B cell (primary cell): Measurements from ENCODE around the gene CPT1A. TPM values are rescaled to one million over a fixed set of nuclear protein-coding genes. Genes with fewer than 3 reads are reported as not detected.

Experiments
- ATAC-seq: fragments of 200-7000 bp; cut with Tn5 transposase; one replicate; pipeline ENCODE4 v1.10.0; 2021; ENCODE audit warnings: low read depth, mild to moderate bottlenecking, moderate number of reproducible peaks, moderate library complexity
- CTCF ChIA-PET: fragments of 350-600 bp; sonication (Branson Sonifier 250); formaldehyde crosslinking; loops from one replicate; lab custom pipeline; 2021; ENCODE audit warnings: antibody characterized with exemption, inconsistent platforms; lab: Charles Lee
- POLR2A ChIA-PET: fragments of 350-600 bp; sonication (Branson Sonifier 250); formaldehyde crosslinking; loops from one replicate; lab custom pipeline; 2021; ENCODE audit warnings: antibody characterized with exemption; lab: Charles Lee
- DNase-seq: peaks from one replicate; pipeline ENCODE4 v3.0.0; 2013
- H2AFZ ChIP-seq: 2 replicates; pipeline ENCODE4 v1.6.1; 2012; ENCODE audit warnings: mild to moderate bottlenecking, low read depth, low read length; ENCODE audit not compliant: insufficient read depth, poor library complexity, severe bottlenecking
- H3K27ac ChIP-seq, 2 donors: 1 replicate in 1 of 2; 2 replicates in 1 of 2; pipeline ENCODE4 v1.5.1; 2012 to 2013; ENCODE audit warnings: low read length in 2 of 2, mild to moderate bottlenecking in 2 of 2, moderate library complexity in 1 of 2
- H3K27me3 ChIP-seq, 4 experiments: fragments of 200-600 bp in 1 of 4; sonication (generic) in 1 of 4; replicated peaks in 1 of 4; 1 replicate in 2 of 4; 2 replicates in 2 of 4; pipeline versions ENCODE4 v1.6.1 to v1.7.0; 2013 to 2016; ENCODE audit warnings: low read length in 3 of 4, mild to moderate bottlenecking in 2 of 4, mixed read lengths in 1 of 4, moderate library complexity in 1 of 4; ENCODE audit not compliant: insufficient read depth in 4 of 4, control insufficient read depth in 3 of 4; ENCODE audit errors: control extremely low read depth in 1 of 4
- H3K36me3 ChIP-seq, 2 experiments: replicated peaks in 1 of 2; 1 replicate in 1 of 2; 2 replicates in 1 of 2; pipeline versions ENCODE4 v1.6.1 to v1.7.1; 2013; ENCODE audit warnings: low read length in 1 of 2; ENCODE audit not compliant: insufficient read depth in 2 of 2, control insufficient read depth in 1 of 2; ENCODE audit errors: control extremely low read depth in 1 of 2, extremely low read depth in 1 of 2
- H3K4me1 ChIP-seq, 2 donors: fragments of 200-600 bp in 1 of 2; sonication (generic) in 1 of 2; 1 replicate in 1 of 2; 2 replicates in 1 of 2; pipeline versions ENCODE4 v1.5.1 to v1.6.1; 2013 to 2017; ENCODE audit warnings: low read length in 2 of 2; ENCODE audit not compliant: control insufficient read depth in 2 of 2, insufficient read depth in 2 of 2
- H3K4me2 ChIP-seq: replicated peaks from 2 replicates; pipeline ENCODE3; 2012; ENCODE audit warnings: mild to moderate bottlenecking, low read depth, low read length; ENCODE audit not compliant: poor library complexity, severe bottlenecking
- H3K4me3 ChIP-seq, 5 experiments: fragments of 200-600 bp in 1 of 5; sonication (generic) in 1 of 5; 1 replicate in 3 of 5; 2 replicates in 2 of 5; pipeline versions ENCODE4 v1.5.1 to v1.7.0; 2011 to 2016; ENCODE audit warnings: low read length in 4 of 5, mild to moderate bottlenecking in 4 of 5, low read depth in 2 of 5, control low read depth in 1 of 5, moderate library complexity in 1 of 5; ENCODE audit not compliant: insufficient read depth in 1 of 5; ENCODE audit errors: control extremely low read depth in 1 of 5, extremely low read depth in 1 of 5
- H3K79me2 ChIP-seq: fragments of 200-600 bp; sonication (generic); one replicate; pipeline ENCODE4 v1.6.0; 2016; ENCODE audit warnings: low read length; ENCODE audit not compliant: control insufficient read depth, insufficient read depth
- H3K9ac ChIP-seq: fragments of 200-600 bp; sonication (generic); 2 replicates; pipeline ENCODE4 v1.6.1; 2017; ENCODE audit warnings: mild to moderate bottlenecking, low read length, moderate library complexity
- H3K9me3 ChIP-seq, 3 donors: one replicate each; pipeline versions ENCODE4 v1.6.1 to v1.7.1; 2013; ENCODE audit warnings: low read length in 2 of 3; ENCODE audit not compliant: control insufficient read depth in 2 of 3, insufficient read depth in 1 of 3; ENCODE audit errors: control extremely low read depth in 1 of 3
- H4K20me1 ChIP-seq: 2 replicates; pipeline ENCODE4 v1.6.0; 2012; ENCODE audit warnings: mild to moderate bottlenecking, low read length; ENCODE audit not compliant: insufficient read depth, control insufficient read depth, poor library complexity, severe bottlenecking
- H3K27ac Mint-ChIP-seq: one replicate; pipeline ENCODE4 v1.8.0; 2021; ENCODE audit warnings: mixed read lengths
- H3K27me3 Mint-ChIP-seq: one replicate; pipeline ENCODE4 v1.8.0; 2021; ENCODE audit warnings: mixed read lengths
- H3K4me1 Mint-ChIP-seq: one replicate; pipeline ENCODE4 v1.8.0; 2021; ENCODE audit warnings: mixed read lengths
- H3K4me3 Mint-ChIP-seq: one replicate; pipeline ENCODE4 v1.8.0; 2021; ENCODE audit warnings: mixed read lengths
- H3K9me3 Mint-ChIP-seq: one replicate; pipeline ENCODE4 v1.8.0; 2022; ENCODE audit warnings: mixed read lengths; ENCODE audit not compliant: insufficient read depth
- CTCF ChIP-seq: fragments of 200-600 bp; IDR thresholded peaks from one replicate; pipeline ENCODE4 v1.8.0; 2022; ENCODE audit warnings: antibody characterized with exemption, mild to moderate bottlenecking
- EZH2 ChIP-seq: IDR thresholded peaks from 2 replicates; pipeline ENCODE4 v1.6.1; 2012; ENCODE audit warnings: borderline replicate concordance, low read depth, mild to moderate bottlenecking, moderate library complexity, low read length; ENCODE audit not compliant: insufficient read depth, poor library complexity, severe bottlenecking
- WGBS: methylation state at CpG from one replicate; pipeline ENCODE4 v1.1.5; 2013; ENCODE audit warnings: missing lambda C conversion rate; ENCODE audit not compliant: insufficient coverage; 5-methylcytosine and 5-hydroxymethylcytosine counted together
- intact Hi-C: fragments of 100-400 bp; cut with micrococcal nuclease; formaldehyde crosslinking; loops from one replicate; pipeline ENCODE4 v1.10.0; 2022
- polyA plus RNA-seq: library from polyadenylated mRNA; depleted of rRNA; stranded (reverse); fragments of >200 nt; gene quantifications from 2 replicates; pipeline ENCODE4 v1.2.3, GENCODE V29; 2012
- total RNA-seq, 2 donors: library from RNA; stranded (reverse); fragments of 120-200 nt in 1 of 2; gene quantifications; 1 replicate in 1 of 2; 2 replicates in 1 of 2; pipeline versions ENCODE4 v1.2.3 to v1.2.4, GENCODE V29; 2013 to 2022

Gene CPT1A
- total and polyA plus RNA-seq, 2 donors (not counting 1 experiment from before 2014, with no cell fraction given): 15.6 to 40.8 TPM

GRCh38 chr11:68753300-68753699 is 88.4 kb downstream of the CPT1A start:
- DNase-seq (no peak), ATAC-seq (no peak)
- no peak overlapping the region for H3K9ac ChIP-seq
- H3K27ac ChIP-seq: no peak overlapping the region
- intact Hi-C loops: loop anchor here (10.0 kb wide), 1 partner anchor 1522 kb away; the partner anchor contains the start of gene PPFIA1
- POLR2A ChIA-PET: no interaction called here
- WGBS: 74% methylated on average over 9 of the region's 9 CpGs
- no peaks in the 10 kb centered on the region for H3K79me2 ChIP-seq
- no peak overlapping the region for H3K4me3 ChIP-seq
- H4K20me1 ChIP-seq: no peaks in the 10 kb centered on the region
- H3K36me3 ChIP-seq: peaks cover 0 to 5% of the 10 kb centered on the region in 2 experiments
- Mint-ChIP-seq H3K27ac (no peak overlapping the region), H3K4me3 (peak overlapping the region; percentile 26), H3K4me1 (peaks cover 12% of the 10 kb centered on the region), H3K9me3 (no peaks in the 10 kb centered on the region), H3K27me3 (no peaks in the 10 kb centered on the region)
- CTCF ChIA-PET: interaction anchor here (1.4 kb wide), 1 partner anchor 91 kb away, joined by 10 read pairs; no protein-coding TSS in a partner anchor
- peaks cover 3 to 11% of the 10 kb centered on the region in 2 donors for H3K4me1 ChIP-seq
- H3K4me2 ChIP-seq: no peak overlapping the region
- H3K27me3 ChIP-seq: no peaks in the 10 kb centered on the region
- TF ChIP-seq CTCF: no peak
- no peaks in the 10 kb centered on the region for H3K9me3 ChIP-seq
- H2AFZ ChIP-seq: no peak overlapping the region

- TF ChIP-seq EZH2 (no peak), CTCF (no peak)
- Mint-ChIP-seq H3K4me3 (peak within 1 kb of the TSS; percentile 83), H3K27ac (peak within 1 kb of the TSS; percentile 50), H3K9me3 (no peaks in the 10 kb centered on the region), H3K4me1 (peaks cover 12% of the 10 kb centered on the region), H3K27me3 (no peaks in the 10 kb centered on the region)
- DNase-seq: peak; percentile 91
- Histone ChIP-seq H2AFZ (peak within 1 kb of the TSS; percentile 80), H4K20me1 (no peaks in the 10 kb centered on the region), H3K4me1 (peaks cover 3 to 11% of the 10 kb centered on the region in 2 donors), H3K27me3 (no peaks in the 10 kb centered on the region), H3K79me2 (no peaks in the 10 kb centered on the region), H3K36me3 (no peaks in the 10 kb centered on the region), H3K27ac (no peak within 1 kb of the TSS), H3K9ac (peak within 1 kb of the TSS; percentile 62), H3K9me3 (no peaks in the 10 kb centered on the region), H3K4me3 (peak within 1 kb of the TSS in 3 of 5 experiments; percentile 53 to 68 (median 62)), H3K4me2 (peak within 1 kb of the TSS; percentile 96)
- ChIA-PET CTCF (no interaction called here), POLR2A (no interaction called here)
- intact Hi-C loops: loop anchor here (1.0 to 10.0 kb wide), 3 partner anchors 88 to 1523 kb away; partner anchors contain the start of genes PPFIA1 and TPCN2
- ATAC-seq: peak; percentile 100
- WGBS: 2% methylated on average over 42 of the region's 42 CpGs
These were observed 90.3 kb downstream of the CPT1A start, which contains the start of gene TESMIN for GRCh38 chr11:68751331-68751856. Gene TESMIN (minus strand): TSS chr11:68751520. CDS start chr11:68750660, 860 bp downstream.
